DMS153 treated with DMSO at 0.1 percent for 48 hours (cell line): ENCODE measurements around the gene AK3.
"Not testable (repeated sequence)": the region's sequence is repeated elsewhere in the genome, so short reads cannot be mapped to it uniquely, and the experiment has no call there.

ENCODE experiments used
- DNase-seq: peaks from one replicate; lab custom pipeline; 2025; ENCODE audit not compliant: unreplicated experiment; lab: John Stamatoyannopoulos, UW

The AK3 gene

GRCh38 chr9:4740638-4741364 lies at the start of gene AK3:
Gene AK3 (minus strand): TSS chr9:4741202. CDS start chr9:4741087, 115 bp downstream.
- DNase-seq: peak; percentile 71

GRCh38 chr9:4788703-4789102 lies 47.7 kb upstream of the AK3 start:
- no peak for DNase-seq

DNA sequence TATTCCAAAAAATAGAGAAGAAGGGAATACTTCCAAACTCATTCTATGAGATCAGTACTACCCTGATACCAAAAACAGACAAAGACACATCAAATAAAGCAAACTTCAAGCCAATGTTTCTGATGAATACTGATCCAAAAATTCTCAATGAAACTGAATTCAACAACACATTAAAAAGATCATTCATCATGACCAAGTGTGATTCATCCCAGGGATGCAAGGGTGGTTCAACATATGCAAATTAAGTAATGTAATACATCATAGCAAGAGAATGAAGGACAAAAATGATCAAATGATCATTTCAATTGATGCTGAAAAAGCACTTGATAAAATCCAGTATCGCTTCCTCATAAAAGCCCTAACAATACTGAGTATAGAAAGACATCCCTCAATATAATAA lies 46.9 kb upstream of the AK3 start:
- no peak for DNase-seq

GRCh38 chr9:4786599-4786998 lies 45.6 kb upstream of the AK3 start:
- DNase-seq: no peak

GRCh38 chr9:4784403-4784802 lies 43.4 kb upstream of the AK3 start:
- no peak for DNase-seq

DNA sequence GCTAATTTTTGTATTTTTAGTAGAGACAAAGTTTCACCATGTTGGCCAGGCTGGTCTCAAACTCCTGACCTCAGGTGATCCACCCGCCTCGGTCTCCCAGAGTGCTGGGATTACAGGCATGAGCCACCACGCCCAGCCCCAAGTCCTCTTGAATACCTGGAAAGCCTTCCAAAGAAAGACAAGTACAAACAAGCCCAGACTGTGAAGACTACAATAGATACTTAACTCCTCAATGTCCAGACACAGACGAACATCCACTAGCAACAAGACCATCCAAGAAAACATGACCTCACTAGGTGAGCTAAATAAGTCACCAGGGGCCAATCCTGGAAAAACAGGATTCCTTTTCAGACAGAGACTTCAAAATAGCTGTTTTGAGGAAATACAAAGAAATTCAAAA lies 42.2 kb upstream of the AK3 start:
- not testable (repeated sequence) for DNase-seq

DNA sequence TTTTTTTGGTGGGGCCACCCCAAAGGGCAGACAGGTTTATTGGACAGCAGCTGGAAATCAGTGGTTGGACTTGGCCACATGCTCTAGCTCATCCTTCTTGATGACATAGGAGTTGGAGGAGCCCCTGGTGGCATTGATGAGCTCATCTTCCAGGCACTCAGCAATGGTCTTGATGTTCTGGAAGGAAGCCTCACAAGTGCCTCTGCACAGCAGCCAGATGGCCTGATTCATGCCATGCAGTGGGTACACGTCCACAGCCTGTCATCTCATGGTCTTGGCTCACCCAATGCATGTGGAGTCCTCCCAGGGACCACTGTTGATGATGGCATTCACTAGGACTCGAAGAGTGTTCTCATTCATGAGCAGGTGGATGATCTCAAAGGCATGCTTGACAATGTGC lies 40.4 kb upstream of the AK3 start:
- no peak for DNase-seq

GRCh38 chr9:4780651-4781050 lies 39.6 kb upstream of the AK3 start:
- no peak for DNase-seq

GRCh38 chr9:4774958-4775357 lies 34.0 kb upstream of the AK3 start:
- not testable (repeated sequence) for DNase-seq

- DNase-seq: no peak
Observed at GRCh38 chr9:4774209-4774608, 33.2 kb upstream of the AK3 start.

DNA sequence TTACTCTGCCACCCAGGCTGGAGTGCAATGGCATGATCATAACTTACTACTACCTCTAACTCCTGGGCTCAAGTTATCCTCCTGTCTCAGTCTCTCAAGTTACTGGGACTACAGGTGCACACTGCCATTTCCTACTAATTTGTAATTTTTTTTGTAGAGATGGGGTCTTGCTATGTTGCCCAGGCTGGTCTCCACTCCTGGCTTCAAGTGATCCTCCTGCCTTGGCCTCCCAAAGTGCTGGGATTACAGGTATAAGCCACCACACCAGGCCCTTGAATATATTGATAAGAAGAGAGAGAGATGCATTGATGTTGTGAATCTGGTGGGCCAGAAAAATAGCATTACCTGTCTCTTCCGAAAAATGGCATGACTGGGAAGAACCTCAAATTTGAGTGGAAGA lies 30.8 kb upstream of the AK3 start:
- no peak for DNase-seq

GRCh38 chr9:4769321-4770080 lies 28.5 kb upstream of the AK3 start:
- DNase-seq: no peak

- DNase-seq: no peak
Observed at GRCh38 chr9:4768681-4769080, 27.7 kb upstream of the AK3 start.

DNA sequence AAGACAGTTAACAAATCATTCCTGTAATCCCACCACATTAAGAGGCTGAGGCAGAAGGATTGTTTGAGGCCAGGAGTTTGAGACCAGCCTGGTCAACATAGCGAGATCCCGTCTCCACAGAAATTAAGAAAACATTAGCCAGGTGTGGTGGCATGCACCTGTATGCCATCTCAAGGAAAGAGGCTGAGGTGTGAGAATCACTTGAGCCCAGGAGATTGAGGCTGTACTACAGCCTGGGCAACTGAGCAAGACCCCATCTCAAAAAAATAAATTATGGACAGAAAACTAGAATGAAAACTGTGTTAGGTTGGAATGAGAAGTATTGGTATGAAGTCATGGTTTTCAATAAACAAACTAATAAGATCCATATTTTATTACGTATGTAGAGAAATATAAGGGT lies 23.0 kb upstream of the AK3 start:
- DNase-seq: no peak

- DNase-seq: no peak
Observed at GRCh38 chr9:4762886-4763541, 22.0 kb upstream of the AK3 start.

DNA sequence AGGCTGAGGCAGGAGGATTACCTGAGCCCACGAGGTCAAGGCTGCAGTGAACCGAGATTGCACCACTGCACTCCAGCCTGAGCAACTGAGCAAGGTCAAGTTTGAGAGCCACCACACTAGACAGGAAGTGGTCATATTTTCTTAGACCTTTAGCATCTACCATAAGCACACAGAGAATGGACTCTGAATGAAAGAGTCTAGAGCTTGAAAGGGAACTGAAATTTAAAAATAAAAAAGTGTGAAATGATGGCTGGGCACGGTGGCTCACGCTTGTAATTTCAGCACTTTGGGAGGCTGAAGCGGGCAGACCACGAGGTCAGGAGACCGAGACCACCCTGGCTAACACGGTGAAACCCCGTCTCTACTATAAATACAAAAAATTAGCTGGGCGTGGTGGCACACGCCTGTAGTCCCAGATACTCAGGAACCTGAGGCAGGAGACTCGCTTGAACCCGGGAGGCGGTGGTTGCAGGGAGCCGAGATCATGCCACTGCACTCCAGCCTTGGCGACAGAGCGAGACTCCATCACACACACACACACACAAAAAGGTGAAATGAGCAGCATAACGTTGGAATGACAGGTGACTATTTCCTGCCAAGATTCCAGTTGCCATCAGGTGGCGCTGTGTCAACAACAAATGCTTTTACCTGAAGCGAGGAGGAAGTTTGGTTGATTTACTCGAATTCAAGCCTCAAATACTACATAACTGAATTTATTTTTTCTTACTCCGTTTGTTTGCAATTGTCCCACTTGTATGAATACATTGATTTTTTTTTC lies 21.3 kb upstream of the AK3 start:
- DNase-seq: peak; percentile 56

DNA sequence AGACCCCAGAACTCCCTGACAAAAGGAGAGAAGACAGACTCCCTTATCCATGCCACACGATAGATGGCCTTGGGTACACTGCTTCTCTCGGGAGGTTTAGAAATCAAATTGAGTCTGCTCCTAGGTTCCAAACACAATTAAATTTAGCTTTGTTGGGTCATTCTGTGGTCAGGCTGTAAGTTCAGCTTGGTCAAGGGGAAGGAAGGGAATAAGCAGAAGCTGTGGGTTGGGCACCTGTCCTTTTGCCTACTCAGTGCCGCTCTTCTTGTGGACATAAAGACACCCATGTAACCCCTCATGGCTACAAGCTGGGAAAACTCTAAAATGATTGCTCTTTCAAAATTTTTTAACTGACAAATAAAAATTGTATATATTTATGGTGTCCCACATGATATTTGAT lies 19.1 kb upstream of the AK3 start:
- DNase-seq: no peak

- DNase-seq: no peak
Observed at GRCh38 chr9:4756420-4756819, 15.4 kb upstream of the AK3 start.

GRCh38 chr9:4755026-4755609 lies 14.1 kb upstream of the AK3 start:
- no peak for DNase-seq

GRCh38 chr9:4754530-4754929 lies 13.5 kb upstream of the AK3 start:
- DNase-seq: not testable (repeated sequence)
